Neural progenitor cell (in vitro differentiated cells): ENCODE results near the gene PPIL4.

ENCODE experiments used
- CTCF ChIP-seq: fragments of 200-600 bp; sonication (generic); IDR thresholded peaks from 2 replicates; pipeline ENCODE4 v1.5.1; 2017; ENCODE audit warnings: antibody characterized with exemption, mild to moderate bottlenecking
- EZH2 ChIP-seq: fragments of 200-600 bp; sonication (generic); IDR thresholded peaks from 2 replicates; pipeline ENCODE4 v1.6.1; 2017; ENCODE audit warnings: antibody characterized with exemption, mild to moderate bottlenecking, moderate library complexity

GRCh38 chr6:149470948-149471347 lies 74.9 kb downstream of the PPIL4 start:
- TF ChIP-seq EZH2 (no peak), CTCF (no peak)
